Ovary (tissue), 3 donors: ENCODE results near the gene RRP36.

Experiments used
- CTCF ChIP-seq, 3 donors: fragments of 450-650 bp in 2 of 3; fragments of 200-600 bp in 1 of 3; IDR thresholded peaks; one replicate each; pipeline versions ENCODE4 v1.5.1 to v1.8.0; 2016 to 2022; ENCODE audit warnings: antibody characterized with exemption in 3 of 3, mild to moderate bottlenecking in 1 of 3
- POLR2A ChIP-seq: fragments of 450-650 bp; IDR thresholded peaks from one replicate; pipeline ENCODE4 v1.6.1; 2017; ENCODE audit warnings: antibody characterized with exemption, mild to moderate bottlenecking, moderate library complexity
- donor health status: DM: no; HTN: no; CAD: no.

GRCh38 chr6:42988486-42989020, 32.9 kb upstream of the RRP36 start:
- TF ChIP-seq POLR2A = no peak
- no peak for TF ChIP-seq CTCF (IDR thresholded peaks at IDR 0.05)
